Loucy (cell line): Measurements from ENCODE around the gene STAT5B.

Source experiments
- H2AFZ ChIP-seq: fragments of 200-600 bp; sonication (generic); 2 replicates; pipeline ENCODE4 v1.6.0; 2016; ENCODE audit warnings: antibody characterized with exemption, mild to moderate bottlenecking, low read length, moderate library complexity
- H3F3A ChIP-seq: fragments of 200-600 bp; 2 replicates; pipeline ENCODE4 v1.6.0; 2016; ENCODE audit warnings: antibody characterized with exemption, low read depth, mild to moderate bottlenecking
- H3K27me3 ChIP-seq: fragments of 200-600 bp; sonication (generic); 2 replicates; pipeline ENCODE4 v1.6.1; 2014; ENCODE audit warnings: low read length, mild to moderate bottlenecking; ENCODE audit not compliant: insufficient read depth, poor library complexity, severe bottlenecking
- H3K36me3 ChIP-seq: fragments of 200-600 bp; sonication (generic); 2 replicates; pipeline ENCODE4 v1.6.1; 2016; ENCODE audit warnings: low read length; ENCODE audit not compliant: insufficient read depth
- H3K4me1 ChIP-seq: fragments of 200-600 bp; sonication (generic); 2 replicates; pipeline ENCODE4 v1.5.1; 2014; ENCODE audit warnings: low read length, mild to moderate bottlenecking; ENCODE audit not compliant: insufficient read depth, poor library complexity, severe bottlenecking
- H3K4me2 ChIP-seq: fragments of 200-600 bp; sonication (generic); 2 replicates; pipeline ENCODE4 v1.6.0; 2014; ENCODE audit warnings: antibody characterized with exemption, low read length, low read depth, mild to moderate bottlenecking; ENCODE audit not compliant: poor library complexity, severe bottlenecking
- H3K4me3 ChIP-seq: fragments of 200-600 bp; sonication (generic); 2 replicates; pipeline ENCODE4 v1.5.1; 2014; ENCODE audit warnings: low read length, mild to moderate bottlenecking, mixed read lengths; ENCODE audit not compliant: poor library complexity, severe bottlenecking
- H3K79me2 ChIP-seq: fragments of 200-600 bp; sonication (generic); 2 replicates; pipeline ENCODE4 v1.6.1; 2014; ENCODE audit warnings: low read length; ENCODE audit not compliant: insufficient read depth
- H3K9ac ChIP-seq: fragments of 200-600 bp; sonication (generic); 2 replicates; pipeline ENCODE4 v1.6.0; 2014; ENCODE audit warnings: mild to moderate bottlenecking, low read depth, low read length, moderate library complexity; ENCODE audit not compliant: poor library complexity, severe bottlenecking
- H3K9me2 ChIP-seq: fragments of 200-600 bp; sonication (generic); replicated peaks from 2 replicates; pipeline ENCODE4 v1.6.1; 2016; ENCODE audit warnings: low read depth, low read length, mixed read lengths
- H3K9me3 ChIP-seq: fragments of 200-600 bp; sonication (generic); 2 replicates; pipeline ENCODE4 v1.6.1; 2014; ENCODE audit warnings: mild to moderate bottlenecking, antibody characterized with exemption, low read length, low read depth; ENCODE audit not compliant: insufficient read depth
- H4K20me1 ChIP-seq: fragments of 200-600 bp; sonication (generic); 2 replicates; pipeline ENCODE4 v1.6.0; 2014; ENCODE audit warnings: antibody characterized with exemption, low read length, mild to moderate bottlenecking; ENCODE audit not compliant: insufficient read depth, poor library complexity, severe bottlenecking
- EZH2phosphoT487 ChIP-seq: fragments of 200-600 bp; IDR thresholded peaks from 2 replicates; pipeline ENCODE4 v1.6.1; 2018; ENCODE audit warnings: antibody characterized with exemption, mild to moderate bottlenecking, moderate library complexity, borderline replicate concordance
- TF ChIP-seq, protein P1 (sequence below): fragments of 200-600 bp; sonication (generic); conservative IDR thresholded peaks from 2 replicates; pipeline ENCODE4 v1.5.1; 2014; ENCODE audit warnings: mild to moderate bottlenecking, antibody characterized with exemption, low read length

Gene STAT5B

DNA sequence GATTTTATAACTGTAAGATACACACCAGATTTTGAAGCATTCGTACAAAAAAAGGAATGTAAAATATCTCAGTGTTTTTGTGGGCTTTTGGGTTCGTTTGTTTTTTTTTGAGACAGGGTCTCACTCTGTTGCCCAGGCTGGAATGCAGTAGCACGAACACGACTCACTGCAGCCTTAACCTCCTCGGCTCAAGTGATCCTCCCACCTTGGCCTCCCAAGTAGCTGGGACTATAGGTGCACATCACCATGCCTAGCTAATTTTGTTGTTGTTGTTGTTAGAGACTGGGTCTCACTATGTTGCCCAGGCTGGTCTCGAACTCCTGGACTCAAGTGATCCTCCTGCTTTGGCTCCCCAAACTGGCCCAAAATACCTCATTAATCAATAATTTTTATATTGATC, 15.9 kb downstream of the STAT5B start:
- no peaks in the 10 kb centered on the region for H3K27me3 ChIP-seq
- peaks cover 77% of the 10 kb centered on the region for H3K79me2 ChIP-seq
- no peak overlapping the region for H3K4me3 ChIP-seq
- H3F3A ChIP-seq = no peaks in the 10 kb centered on the region
- H3K9me3 ChIP-seq = no peaks in the 10 kb centered on the region
- H3K4me2 ChIP-seq = no peak overlapping the region
- TF ChIP-seq EZH2phosphoT487 = no peak
- TF ChIP-seq, protein P1, sequence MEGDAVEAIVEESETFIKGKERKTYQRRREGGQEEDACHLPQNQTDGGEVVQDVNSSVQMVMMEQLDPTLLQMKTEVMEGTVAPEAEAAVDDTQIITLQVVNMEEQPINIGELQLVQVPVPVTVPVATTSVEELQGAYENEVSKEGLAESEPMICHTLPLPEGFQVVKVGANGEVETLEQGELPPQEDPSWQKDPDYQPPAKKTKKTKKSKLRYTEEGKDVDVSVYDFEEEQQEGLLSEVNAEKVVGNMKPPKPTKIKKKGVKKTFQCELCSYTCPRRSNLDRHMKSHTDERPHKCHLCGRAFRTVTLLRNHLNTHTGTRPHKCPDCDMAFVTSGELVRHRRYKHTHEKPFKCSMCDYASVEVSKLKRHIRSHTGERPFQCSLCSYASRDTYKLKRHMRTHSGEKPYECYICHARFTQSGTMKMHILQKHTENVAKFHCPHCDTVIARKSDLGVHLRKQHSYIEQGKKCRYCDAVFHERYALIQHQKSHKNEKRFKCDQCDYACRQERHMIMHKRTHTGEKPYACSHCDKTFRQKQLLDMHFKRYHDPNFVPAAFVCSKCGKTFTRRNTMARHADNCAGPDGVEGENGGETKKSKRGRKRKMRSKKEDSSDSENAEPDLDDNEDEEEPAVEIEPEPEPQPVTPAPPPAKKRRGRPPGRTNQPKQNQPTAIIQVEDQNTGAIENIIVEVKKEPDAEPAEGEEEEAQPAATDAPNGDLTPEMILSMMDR = no peak
- H4K20me1 ChIP-seq = peaks cover 55% of the 10 kb centered on the region
- H3K9me2 ChIP-seq = no peaks in the 10 kb centered on the region
- no peaks in the 10 kb centered on the region for H3K4me1 ChIP-seq
- no peaks in the 10 kb centered on the region for H3K36me3 ChIP-seq
- no peak overlapping the region for H3K9ac ChIP-seq
- H2AFZ ChIP-seq = no peak overlapping the region

DNA sequence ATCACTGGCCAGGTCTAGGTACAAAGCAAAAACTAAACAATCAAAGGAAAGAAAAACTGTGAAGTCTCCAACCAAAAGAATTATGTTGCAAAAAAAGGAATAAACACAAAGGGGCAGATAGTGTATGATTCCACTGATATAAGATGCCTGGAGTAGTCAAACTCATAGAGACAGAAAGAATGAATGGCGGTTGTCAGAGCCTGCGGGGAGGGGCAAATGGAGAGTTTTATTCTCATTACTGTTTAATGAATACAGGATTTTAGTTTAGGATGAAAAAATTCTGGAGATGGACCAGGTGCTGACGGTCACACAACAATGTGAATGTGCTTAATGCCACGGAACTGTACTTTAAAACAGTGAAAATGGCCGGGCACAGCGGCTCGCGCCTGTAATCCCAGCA, 20.7 kb downstream of the STAT5B start:
- H2AFZ ChIP-seq = no peak overlapping the region
- no peak overlapping the region for H3K4me2 ChIP-seq
- H3K9ac ChIP-seq = no peak overlapping the region

GRCh38 chr17:42253578-42253977, 22.6 kb downstream of the STAT5B start:
- H3K79me2 ChIP-seq = peaks cover 91% of the 10 kb centered on the region
- no peak overlapping the region for H3K9ac ChIP-seq
- H3F3A ChIP-seq = no peaks in the 10 kb centered on the region
- no peak overlapping the region for H3K4me3 ChIP-seq
- peaks cover 24% of the 10 kb centered on the region for H3K4me1 ChIP-seq
- H3K36me3 ChIP-seq = no peaks in the 10 kb centered on the region
- H4K20me1 ChIP-seq = peaks cover 54% of the 10 kb centered on the region
- no peak overlapping the region for H2AFZ ChIP-seq
- H3K9me3 ChIP-seq = no peaks in the 10 kb centered on the region
- H3K27me3 ChIP-seq = no peaks in the 10 kb centered on the region
- no peak overlapping the region for H3K4me2 ChIP-seq
- H3K9me2 ChIP-seq = no peaks in the 10 kb centered on the region
- TF ChIP-seq EZH2phosphoT487 = no peak
- TF ChIP-seq, protein P1 = no peak

More for the DNA sequence above, 20.7 kb downstream of the STAT5B start:
- peaks cover 7% of the 10 kb centered on the region for H3K4me1 ChIP-seq
- H3F3A ChIP-seq = no peaks in the 10 kb centered on the region
- TF ChIP-seq, protein P1 = no peak
- TF ChIP-seq EZH2phosphoT487 = no peak
- H3K9me3 ChIP-seq = no peaks in the 10 kb centered on the region
- no peaks in the 10 kb centered on the region for H3K27me3 ChIP-seq
- H3K79me2 ChIP-seq = peaks cover 93% of the 10 kb centered on the region
- no peaks in the 10 kb centered on the region for H3K9me2 ChIP-seq
- H3K36me3 ChIP-seq = no peaks in the 10 kb centered on the region
- H3K4me3 ChIP-seq = no peak overlapping the region
- H4K20me1 ChIP-seq = peaks cover 51% of the 10 kb centered on the region
